ENCODE results near the gene SPATA32.

- peak in 3 of 7 experiments; percentile 3 to 28 (median 12) for TF ChIP-seq CTCF (IDR thresholded peaks at IDR 0.05)
- TF ChIP-seq POLR2A (IDR thresholded peaks at IDR 0.05) = no peak
Observed at GRCh38 chr17:45284176-45285140, 22.6 kb upstream of the SPATA32 start.

Data from body of pancreas (tissue), 4 donors.